ENCODE results near the gene COL4A2.

DNA sequence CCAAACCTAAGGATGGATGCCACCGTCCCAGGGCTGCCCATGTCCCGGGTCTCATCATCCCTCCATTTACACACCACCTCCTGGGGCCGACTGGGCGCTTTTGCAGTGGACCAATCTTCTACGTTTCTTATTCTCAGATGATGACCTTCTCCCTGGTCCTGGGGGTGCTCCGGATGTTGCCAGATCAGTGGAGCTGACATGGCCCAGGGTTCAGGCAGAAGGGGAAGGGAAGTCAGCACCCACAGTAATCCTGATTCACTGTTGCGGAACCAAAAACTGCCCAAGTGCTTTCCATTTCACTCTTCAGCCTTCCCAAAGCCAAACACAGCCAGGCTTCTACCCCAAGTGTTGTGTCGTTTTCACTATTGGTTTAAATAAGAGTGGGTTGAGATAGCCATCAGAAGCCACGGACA, 224.6 kb downstream of the COL4A2 start:
- TF ChIP-seq POLR2AphosphoS5 (IDR thresholded peaks at IDR 0.05; ENCODE audit: borderline replicate concordance, low read depth, low read length) (no peak), EZH2 (IDR thresholded peaks at IDR 0.05) (no peak)
